Sciatic nerve (tissue), 2 donors: Measurements from ENCODE around the gene OIT3. TPM values are rescaled to one million over a fixed set of nuclear protein-coding genes. Genes with fewer than 3 reads are reported as not detected.

Experiments
- ATAC-seq: fragments of 200-7000 bp; cut with Tn5 transposase; one replicate; pipeline ENCODE4 v1.9.1; 2020; ENCODE audit warnings: mild to moderate bottlenecking, moderate library complexity
- DNase-seq: peaks from one replicate; pipeline ENCODE4 v3.0.0-alpha.2; 2020; ENCODE audit warnings: low spot score
- intact Hi-C: fragments of 100-400 bp; cut with DNase I; formaldehyde crosslinking; loops from one replicate; pipeline ENCODE4 v1.14.2; 2022
- total RNA-seq: library from RNA; stranded (reverse); fragmentation: NEBNext Ultra II Directional; extraction: Animal tissue kit (Norgen Biotek cat#: 25700); gene quantifications from one replicate; pipeline ENCODE4 v1.2.1, GENCODE V29; 2021
- donor health status: DM: no; HTN: no; CAD: no.
- donor health status: DM: no; HTN: no; CAD: no.

OIT3 gene
- total RNA-seq, 1 donor from 2014 or later = not detected

GRCh38 chr10:72935361-72935760, 41.8 kb downstream of the OIT3 start:
- ATAC-seq (no peak), DNase-seq (no peak)
- intact Hi-C loops = no loop called here

- no peak for ATAC-seq
- intact Hi-C loops = no loop called here
- DNase-seq = no peak
Observed at GRCh38 chr10:72943498-72944234, 50.1 kb downstream of the OIT3 start.

- intact Hi-C loops = no loop called here
- ATAC-seq (no peak), DNase-seq (no peak)
Observed at GRCh38 chr10:72946963-72947362, 53.4 kb downstream of the OIT3 start.

- DNase-seq = no peak
- intact Hi-C loops = no loop called here
- ATAC-seq = no peak
Observed at GRCh38 chr10:72948762-72949161, 55.2 kb downstream of the OIT3 start.

GRCh38 chr10:72951760-72952159, 58.2 kb downstream of the OIT3 start:
- ATAC-seq (no peak), DNase-seq (no peak)
- intact Hi-C loops = no loop called here

GRCh38 chr10:72952189-72952588, 58.6 kb downstream of the OIT3 start:
- intact Hi-C loops = no loop called here
- ATAC-seq (no peak), DNase-seq (no peak)

- intact Hi-C loops = no loop called here
- ATAC-seq = no peak
- DNase-seq = no peak
Observed at GRCh38 chr10:72952642-72953158, 59.2 kb downstream of the OIT3 start.

- DNase-seq (no peak), ATAC-seq (no peak)
- intact Hi-C loops = no loop called here
Observed at GRCh38 chr10:72953687-72954086, 60.1 kb downstream of the OIT3 start.

- intact Hi-C loops = no loop called here
- DNase-seq = no peak
- no peak for ATAC-seq
Observed at GRCh38 chr10:72954230-72954595, 60.7 kb downstream of the OIT3 start.

GRCh38 chr10:72954596-72955554, 61.3 kb downstream of the OIT3 start, which contains the start of gene PLA2G12B:
Gene PLA2G12B, minus strand, starts transcription at chr10:72954806. Its CDS starts 121 bp downstream, at chr10:72954685.
- ATAC-seq = no peak
- intact Hi-C loops = no loop called here
- no peak for DNase-seq

GRCh38 chr10:72956001-72956400, 62.5 kb downstream of the OIT3 start:
- DNase-seq (no peak), ATAC-seq (no peak)
- intact Hi-C loops = no loop called here

- no peak for ATAC-seq
- no peak for DNase-seq
- intact Hi-C loops = no loop called here
Observed at GRCh38 chr10:72976886-72977285, 83.3 kb downstream of the OIT3 start.

- no peak for DNase-seq
- intact Hi-C loops = no loop called here
- no peak for ATAC-seq
Observed at GRCh38 chr10:72979709-72980108, 86.2 kb downstream of the OIT3 start.

- ATAC-seq (no peak), DNase-seq (no peak)
- intact Hi-C loops = no loop called here
Observed at GRCh38 chr10:72980348-72980747, 86.8 kb downstream of the OIT3 start.

GRCh38 chr10:72981028-72981881, 87.7 kb downstream of the OIT3 start:
- DNase-seq (no peak), ATAC-seq (no peak)
- intact Hi-C loops = no loop called here

- DNase-seq (no peak), ATAC-seq (no peak)
- intact Hi-C loops = no loop called here
Observed at GRCh38 chr10:72981882-72982529, 88.5 kb downstream of the OIT3 start.
